PC-9 (cell line): ENCODE measurements around the gene FCGR2B.
"Not testable (repeated sequence)": the region's sequence is repeated elsewhere in the genome, so short reads cannot be mapped to it uniquely, and the experiment has no call there.

ENCODE experiments used
- EZH2 ChIP-seq: fragments of 200-600 bp; sonication (generic); IDR thresholded peaks from 2 replicates; pipeline ENCODE4 v1.8.0; 2017; ENCODE audit warnings: antibody characterized with exemption, low read depth
- TF ChIP-seq, protein P1 (sequence below): fragments of 200-600 bp; sonication (generic); conservative IDR thresholded peaks from 2 replicates; pipeline ENCODE4 v1.6.1; 2017; ENCODE audit warnings: mixed run types, antibody characterized with exemption, mild to moderate bottlenecking, moderate library complexity

DNA sequence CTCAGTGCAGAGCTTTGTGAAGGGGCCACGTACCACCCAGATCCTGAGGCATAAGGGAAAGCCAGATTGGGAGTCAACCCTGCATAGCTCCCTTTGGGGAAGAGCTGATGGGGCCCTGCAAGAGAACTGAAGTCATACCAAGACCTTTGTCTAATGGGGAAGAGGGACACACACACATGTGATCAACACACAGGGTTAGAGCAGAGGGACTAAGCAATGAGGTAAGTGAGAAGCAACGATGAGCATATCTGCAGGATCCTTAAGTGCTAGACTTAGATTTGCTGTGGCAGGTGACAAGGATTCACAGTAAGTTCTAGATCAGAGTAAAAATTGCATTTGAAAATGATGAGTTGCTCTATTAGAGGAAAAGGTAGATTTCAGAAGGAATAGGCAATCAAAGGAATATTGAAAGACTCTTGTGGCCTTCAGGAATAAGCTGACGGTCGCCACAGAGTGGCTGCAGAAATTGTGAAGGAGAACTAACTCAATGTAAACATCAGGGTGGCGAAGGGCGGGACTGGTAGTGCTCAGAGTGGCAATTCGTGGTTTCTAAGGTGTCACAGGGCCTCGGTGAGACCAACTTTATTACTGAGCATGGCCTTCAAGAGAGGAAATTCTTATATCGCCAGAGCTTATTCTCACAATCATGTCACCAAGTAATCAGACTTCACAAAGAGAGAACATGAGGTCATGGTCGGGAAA is 36.3 kb upstream of the FCGR2B start:
- TF ChIP-seq, protein P1, sequence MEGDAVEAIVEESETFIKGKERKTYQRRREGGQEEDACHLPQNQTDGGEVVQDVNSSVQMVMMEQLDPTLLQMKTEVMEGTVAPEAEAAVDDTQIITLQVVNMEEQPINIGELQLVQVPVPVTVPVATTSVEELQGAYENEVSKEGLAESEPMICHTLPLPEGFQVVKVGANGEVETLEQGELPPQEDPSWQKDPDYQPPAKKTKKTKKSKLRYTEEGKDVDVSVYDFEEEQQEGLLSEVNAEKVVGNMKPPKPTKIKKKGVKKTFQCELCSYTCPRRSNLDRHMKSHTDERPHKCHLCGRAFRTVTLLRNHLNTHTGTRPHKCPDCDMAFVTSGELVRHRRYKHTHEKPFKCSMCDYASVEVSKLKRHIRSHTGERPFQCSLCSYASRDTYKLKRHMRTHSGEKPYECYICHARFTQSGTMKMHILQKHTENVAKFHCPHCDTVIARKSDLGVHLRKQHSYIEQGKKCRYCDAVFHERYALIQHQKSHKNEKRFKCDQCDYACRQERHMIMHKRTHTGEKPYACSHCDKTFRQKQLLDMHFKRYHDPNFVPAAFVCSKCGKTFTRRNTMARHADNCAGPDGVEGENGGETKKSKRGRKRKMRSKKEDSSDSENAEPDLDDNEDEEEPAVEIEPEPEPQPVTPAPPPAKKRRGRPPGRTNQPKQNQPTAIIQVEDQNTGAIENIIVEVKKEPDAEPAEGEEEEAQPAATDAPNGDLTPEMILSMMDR: not testable (repeated sequence)
- TF ChIP-seq EZH2: not testable (repeated sequence)
